GM21447 (cell line): Measurements from ENCODE around the gene SAYSD1.

Source experiments
- ATAC-seq: cut with Tn5 transposase; IDR thresholded peaks from one replicate; pipeline ENCODE4 v1.9.1; 2021; ENCODE audit not compliant: unreplicated experiment

SAYSD1 gene

GRCh38 chr6:39079197-39080125 lies 35.5 kb downstream of the SAYSD1 start:
- ATAC-seq: no peak

- ATAC-seq: no peak
These were observed 36.3 kb downstream of the SAYSD1 start for GRCh38 chr6:39078695-39079094.

- no peak for ATAC-seq
These were observed 36.9 kb downstream of the SAYSD1 start for GRCh38 chr6:39077882-39078594.

- ATAC-seq: no peak
These were observed 38.1 kb downstream of the SAYSD1 start for GRCh38 chr6:39076623-39077535.

- ATAC-seq: no peak
These were observed 39.0 kb downstream of the SAYSD1 start for GRCh38 chr6:39075807-39076622.

GRCh38 chr6:39075010-39075686 lies 39.8 kb downstream of the SAYSD1 start:
- ATAC-seq: no peak

- ATAC-seq: no peak
These were observed 40.5 kb downstream of the SAYSD1 start for GRCh38 chr6:39074486-39074885.

GRCh38 chr6:39073471-39074355 lies 41.3 kb downstream of the SAYSD1 start:
- no peak for ATAC-seq

- no peak for ATAC-seq
These were observed 42.2 kb downstream of the SAYSD1 start for GRCh38 chr6:39072830-39073229.

- no peak for ATAC-seq
These were observed 46.6 kb downstream of the SAYSD1 start for GRCh38 chr6:39068391-39068790.

GRCh38 chr6:39065561-39065960 lies 49.4 kb downstream of the SAYSD1 start:
- ATAC-seq: no peak

- ATAC-seq: no peak
These were observed 51.5 kb downstream of the SAYSD1 start for GRCh38 chr6:39063526-39063925.

- no peak for ATAC-seq
These were observed 52.8 kb downstream of the SAYSD1 start for GRCh38 chr6:39062014-39062740.

GRCh38 chr6:39061588-39061987 lies 53.4 kb downstream of the SAYSD1 start:
- ATAC-seq: no peak

GRCh38 chr6:39061182-39061581 lies 53.8 kb downstream of the SAYSD1 start:
- no peak for ATAC-seq

- no peak for ATAC-seq
These were observed 54.4 kb downstream of the SAYSD1 start for GRCh38 chr6:39060467-39061160.

- no peak for ATAC-seq
These were observed 55.3 kb downstream of the SAYSD1 start for GRCh38 chr6:39059496-39060310.
